Mesenchymal stem cell (in vitro differentiated cells and primary cell): ENCODE data around the gene SLC30A3.

Experiments used
- DNase-seq: peaks from one replicate; pipeline ENCODE4 v3.0.0-alpha.2; 2013
- H2AFZ ChIP-seq: one replicate; pipeline ENCODE4 v1.6.1; 2013; ENCODE audit warnings: low read depth, mild to moderate bottlenecking, control low read depth, inconsistent platforms, low read length, moderate library complexity
- H2AK5ac ChIP-seq: 2 replicates; pipeline ENCODE4 v1.6.1; 2013; ENCODE audit warnings: low read length, moderate library complexity, mild to moderate bottlenecking, inconsistent platforms; ENCODE audit not compliant: severe bottlenecking
- H2BK120ac ChIP-seq: one replicate; pipeline ENCODE4 v1.6.1; 2013; ENCODE audit warnings: low read depth, mild to moderate bottlenecking, inconsistent platforms, low read length, moderate library complexity
- H2BK12ac ChIP-seq, 2 experiments: one replicate each; pipeline ENCODE4 v1.6.1; 2013; ENCODE audit warnings: inconsistent platforms in 2 of 2, low read length in 2 of 2, mild to moderate bottlenecking in 2 of 2, moderate library complexity in 2 of 2, control low read depth in 1 of 2
- H2BK15ac ChIP-seq: one replicate; pipeline ENCODE4 v1.6.1; 2013; ENCODE audit warnings: mild to moderate bottlenecking, low read depth, inconsistent platforms; ENCODE audit not compliant: poor library complexity, severe bottlenecking
- H2BK5ac ChIP-seq: 2 replicates; pipeline ENCODE4 v1.6.1; 2013; ENCODE audit warnings: low read depth, mild to moderate bottlenecking, low read length, control low read depth, inconsistent platforms; ENCODE audit not compliant: poor library complexity, severe bottlenecking
- H3K14ac ChIP-seq, 2 experiments: one replicate each; pipeline ENCODE4 v1.6.1; 2013; ENCODE audit warnings: inconsistent platforms in 2 of 2, low read length in 2 of 2, control low read depth in 1 of 2, mild to moderate bottlenecking in 1 of 2, moderate library complexity in 1 of 2
- H3K18ac ChIP-seq, 2 experiments: one replicate each; pipeline ENCODE4 v1.6.1; 2013; ENCODE audit warnings: inconsistent platforms in 2 of 2, low read length in 2 of 2, control low read depth in 1 of 2, low read depth in 1 of 2, mild to moderate bottlenecking in 1 of 2
- H3K23ac ChIP-seq, 2 experiments: one replicate each; pipeline ENCODE4 v1.6.1; 2013; ENCODE audit warnings: inconsistent platforms in 2 of 2, low read length in 2 of 2, mild to moderate bottlenecking in 2 of 2, moderate library complexity in 2 of 2, control low read depth in 1 of 2
- H3K27ac ChIP-seq: 2 replicates; pipeline ENCODE4 v1.5.1; 2013; ENCODE audit warnings: mild to moderate bottlenecking, moderate library complexity, low read length, control low read depth, inconsistent platforms; ENCODE audit not compliant: poor library complexity, severe bottlenecking
- H3K27me3 ChIP-seq, 2 experiments: 2 replicates each; pipeline versions ENCODE4 v1.6.1 to v1.7.0; 2013; ENCODE audit warnings: low read length in 2 of 2, mild to moderate bottlenecking in 2 of 2, moderate library complexity in 2 of 2, control low read depth in 1 of 2, inconsistent platforms in 1 of 2; ENCODE audit not compliant: control insufficient read depth in 1 of 2, insufficient read depth in 1 of 2
- H3K36me3 ChIP-seq, 2 experiments: 2 replicates each; pipeline versions ENCODE4 v1.6.1 to v1.7.0; 2013; ENCODE audit warnings: low read length in 2 of 2, control low read depth in 1 of 2, inconsistent platforms in 1 of 2, low read depth in 1 of 2, mild to moderate bottlenecking in 1 of 2; ENCODE audit not compliant: insufficient read depth in 2 of 2, control insufficient read depth in 1 of 2
- H3K4ac ChIP-seq, 2 experiments: one replicate each; pipeline ENCODE4 v1.6.1; 2013; ENCODE audit warnings: inconsistent platforms in 2 of 2, low read length in 2 of 2, mild to moderate bottlenecking in 2 of 2, moderate library complexity in 2 of 2, control low read depth in 1 of 2, low read depth in 1 of 2
- H3K4me1 ChIP-seq: 2 replicates; pipeline ENCODE4 v1.6.1; 2013; ENCODE audit warnings: low read depth, low read length, control low read depth; ENCODE audit not compliant: control insufficient read depth, insufficient read depth
- H3K4me2 ChIP-seq: 2 replicates; pipeline ENCODE4 v1.6.1; 2013; ENCODE audit warnings: low read length, mild to moderate bottlenecking, inconsistent platforms; ENCODE audit not compliant: poor library complexity, severe bottlenecking
- H3K4me3 ChIP-seq, 2 experiments: 2 replicates each; pipeline versions ENCODE4 v1.5.1 to v1.7.0; 2013; ENCODE audit warnings: low read length in 2 of 2, mild to moderate bottlenecking in 2 of 2, control low read depth in 1 of 2, low read depth in 1 of 2; ENCODE audit not compliant: insufficient read depth in 1 of 2
- H3K79me1 ChIP-seq: replicated peaks from 2 replicates; pipeline ENCODE4 v1.6.1; 2013; ENCODE audit warnings: mild to moderate bottlenecking, control low read depth, low read length, inconsistent platforms; ENCODE audit not compliant: poor library complexity, severe bottlenecking
- H3K9ac ChIP-seq: 2 replicates; pipeline ENCODE4 v1.7.0; 2013; ENCODE audit warnings: mild to moderate bottlenecking, low read length, moderate library complexity
- H3K9me3 ChIP-seq: 2 replicates; pipeline ENCODE4 v1.7.0; 2013; ENCODE audit warnings: mild to moderate bottlenecking, low read length; ENCODE audit not compliant: control insufficient read depth
- H4K8ac ChIP-seq: one replicate; pipeline ENCODE4 v1.6.1; 2013; ENCODE audit warnings: inconsistent platforms, mild to moderate bottlenecking, low read length, moderate library complexity
- H4K91ac ChIP-seq: one replicate; pipeline ENCODE4 v1.6.1; 2013; ENCODE audit warnings: mild to moderate bottlenecking, low read length, inconsistent platforms
- WGBS: methylation state at CpG from one replicate; pipeline ENCODE4 v1.1.7; 2013; ENCODE audit warnings: mixed read lengths; 5-methylcytosine and 5-hydroxymethylcytosine counted together

The SLC30A3 gene

DNA sequence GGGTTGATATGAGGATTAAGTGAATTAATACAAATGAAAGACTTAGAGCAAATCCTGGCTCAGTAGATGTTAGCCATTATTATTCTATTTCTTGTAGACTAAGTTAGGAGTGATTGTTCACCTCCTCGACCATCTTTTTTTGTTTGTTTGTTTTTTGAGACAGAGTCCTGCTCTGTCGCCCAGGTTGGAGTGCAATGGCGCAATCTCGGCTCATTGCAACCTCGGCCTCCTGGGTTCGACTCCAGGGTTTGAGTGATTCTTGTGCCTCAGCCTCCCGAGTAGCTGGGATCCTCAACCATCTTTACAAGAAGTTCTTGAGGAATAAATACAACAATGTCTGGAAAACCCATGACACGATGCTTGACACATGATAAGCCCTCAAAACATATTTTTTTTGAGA lies 32.1 kb upstream of the SLC30A3 start:
- Histone ChIP-seq H4K91ac (no peak overlapping the region), H2BK15ac (no peak overlapping the region), H3K27ac (no peak overlapping the region), H3K4me2 (no peak overlapping the region), H2BK5ac (no peak overlapping the region), H4K8ac (no peak overlapping the region), H3K4ac (no peak overlapping the region), H3K23ac (no peak overlapping the region), H3K36me3 (no peaks in the 10 kb centered on the region), H3K9ac (no peak overlapping the region), H2BK12ac (no peak overlapping the region), H3K18ac (no peak overlapping the region), H3K27me3 (peaks cover 28 to 56% of the 10 kb centered on the region in 2 experiments), H3K4me1 (no peaks in the 10 kb centered on the region), H3K4me3 (no peak overlapping the region), H3K79me1 (no peaks in the 10 kb centered on the region), H2AFZ (no peak overlapping the region), H3K14ac (no peak overlapping the region), H2AK5ac (no peak overlapping the region), H3K9me3 (no peaks in the 10 kb centered on the region), H2BK120ac (no peak overlapping the region)
- no peak for DNase-seq
- 87% methylated on average over 8 of the region's 8 CpGs for WGBS

- H4K91ac ChIP-seq, result no peak overlapping the region
Observed at GRCh38 chr2:27291865-27292264, 29.0 kb upstream of the SLC30A3 start.

GRCh38 chr2:27290549-27290948 lies 27.7 kb upstream of the SLC30A3 start:
- Histone ChIP-seq H2BK120ac (no peak overlapping the region), H2BK15ac (no peak overlapping the region), H3K4me3 (no peak overlapping the region), H2BK5ac (no peak overlapping the region), H3K4me1 (no peaks in the 10 kb centered on the region), H3K18ac (no peak overlapping the region), H3K23ac (no peak overlapping the region), H3K27me3 (peaks cover 38 to 52% of the 10 kb centered on the region in 2 experiments), H3K4ac (no peak overlapping the region), H3K9me3 (no peaks in the 10 kb centered on the region), H3K9ac (no peak overlapping the region), H3K79me1 (no peaks in the 10 kb centered on the region), H4K91ac (no peak overlapping the region), H3K27ac (no peak overlapping the region), H3K4me2 (no peak overlapping the region), H2BK12ac (no peak overlapping the region), H2AFZ (no peak overlapping the region), H3K36me3 (no peaks in the 10 kb centered on the region), H2AK5ac (no peak overlapping the region), H3K14ac (no peak overlapping the region), H4K8ac (no peak overlapping the region)
- DNase-seq, result no peak
- 95% methylated on average over 4 of the region's 5 CpGs for WGBS

More at GRCh38 chr2:27291865-27292264, 29.0 kb upstream of the SLC30A3 start:
- Histone ChIP-seq H2BK15ac (no peak overlapping the region), H3K9me3 (no peaks in the 10 kb centered on the region), H3K27me3 (peaks cover 35 to 54% of the 10 kb centered on the region in 2 experiments), H3K9ac (no peak overlapping the region), H2BK5ac (no peak overlapping the region), H3K18ac (peak overlapping the region; percentile 10 to 34), H3K4me3 (no peak overlapping the region), H3K23ac (no peak overlapping the region), H3K4me2 (no peak overlapping the region), H2AFZ (no peak overlapping the region), H3K4me1 (no peaks in the 10 kb centered on the region), H2BK120ac (no peak overlapping the region), H2BK12ac (peak overlapping the region in 1 of 2 experiments; percentile 63), H3K79me1 (no peaks in the 10 kb centered on the region), H3K36me3 (no peaks in the 10 kb centered on the region), H3K4ac (no peak overlapping the region), H3K27ac (no peak overlapping the region), H2AK5ac (no peak overlapping the region), H4K8ac (no peak overlapping the region), H3K14ac (no peak overlapping the region)
- no peak for DNase-seq
- 18% methylated on average over 5 of the region's 6 CpGs for WGBS

DNA sequence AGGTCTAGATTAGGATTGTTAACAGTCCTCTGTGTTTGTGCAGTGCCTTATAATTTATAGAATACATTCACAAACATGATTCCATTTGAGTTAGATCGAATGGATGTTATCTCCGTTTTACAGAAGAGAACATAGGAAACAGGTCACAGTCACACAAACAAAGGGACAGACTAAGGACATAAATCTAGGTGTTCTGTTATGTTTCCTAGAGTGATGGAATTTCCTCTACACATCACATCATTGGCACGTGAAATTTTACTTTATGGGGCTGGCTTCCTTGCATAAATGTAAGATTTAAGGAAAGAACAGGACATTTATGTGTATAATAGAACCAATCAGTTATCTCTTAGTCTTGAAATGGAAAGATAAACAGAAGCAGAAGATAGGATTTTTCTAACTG lies 25.8 kb upstream of the SLC30A3 start:
- Histone ChIP-seq H4K8ac (no peak overlapping the region), H2BK120ac (no peak overlapping the region), H3K9ac (no peak overlapping the region), H2BK5ac (no peak overlapping the region), H3K4me1 (no peaks in the 10 kb centered on the region), H2BK15ac (no peak overlapping the region), H3K27ac (no peak overlapping the region), H3K79me1 (no peaks in the 10 kb centered on the region), H3K27me3 (peaks cover 44 to 63% of the 10 kb centered on the region in 2 experiments), H3K4ac (no peak overlapping the region), H3K23ac (no peak overlapping the region), H3K4me3 (no peak overlapping the region), H3K9me3 (no peaks in the 10 kb centered on the region), H3K14ac (no peak overlapping the region), H2AFZ (no peak overlapping the region), H3K4me2 (no peak overlapping the region), H2BK12ac (no peak overlapping the region), H3K18ac (no peak overlapping the region), H4K91ac (no peak overlapping the region), H3K36me3 (no peaks in the 10 kb centered on the region), H2AK5ac (no peak overlapping the region)
- WGBS, result no CpG with 5 or more reads among the region's 3 CpGs
- DNase-seq, result no peak
